HepG2 (cell line): ENCODE measurements around the gene SP4.

Source experiments
- ELF4 ChIP-seq: sonication (generic); formaldehyde crosslinking; IDR thresholded peaks from 2 replicates; pipeline ENCODE4 v1.5.0; 2020; ENCODE audit warnings: missing genetic modification reagents, mild to moderate bottlenecking, moderate library complexity, borderline replicate concordance
- THYN1 ChIP-seq: sonication (generic); formaldehyde crosslinking; IDR thresholded peaks from 2 replicates; pipeline ENCODE4 v1.8.1; 2023; ENCODE audit warnings: low read depth, mild to moderate bottlenecking, moderate library complexity, missing genetic modification reagents, borderline replicate concordance

GRCh38 chr7:21469894-21470293 lies 42.0 kb downstream of the SP4 start:
- TF ChIP-seq ELF4 (CRISPR knock-in tag) (no peak), THYN1 (no peak)
